ENCODE data around the gene BLOC1S5. TPM values are rescaled to one million over a fixed set of nuclear protein-coding genes. Genes with fewer than 3 reads are reported as not detected.

Gene BLOC1S5
- polyA plus RNA-seq, 1 of the 3 experiments (the other 2 are of a cell fraction) = 4.4 TPM

GRCh38 chr6:8082572-8082953 is 18.4 kb upstream of the BLOC1S5 start:
- 100% methylated on average over 1 of the region's 1 CpG for WGBS (ENCODE audit: low lambda C conversion rate)
- Histone ChIP-seq H3K27ac (ENCODE audit: low read depth in 2 of 2, low read length in 1 of 2) (peak overlapping the region in 1 of 2 experiments; percentile 92; a peak in 2 of 4 replicates), H3K79me2 (ENCODE audit: insufficient read depth) (peaks cover 26% of the 10 kb centered on the region; the same call in 1 of the 2 replicates), H2AFZ (ENCODE audit: low read depth) (no peak overlapping the region), H3K9ac (peak overlapping the region; percentile 59; the same call in 1 of the 2 replicates), H3K4me1 (ENCODE audit: control insufficient read depth in 1 of 2, insufficient read depth in 2 of 2, low read depth in 1 of 2, low read length in 1 of 2) (peaks cover 0 to 45% of the 10 kb centered on the region in 2 experiments; a peak in 3 of 4 replicates), H3K9me3 (no peaks in the 10 kb centered on the region), H3F3A (replicated peaks; ENCODE audit: insufficient read depth) (peaks cover 33% of the 10 kb centered on the region), H4K20me1 (ENCODE audit: insufficient read depth) (no peaks in the 10 kb centered on the region), H3K4me3 (ENCODE audit: low read depth in 2 of 2, low read length in 1 of 2) (no peak overlapping the region), H3K4me2 (peak overlapping the region; percentile 68), H3K9me2 (no peaks in the 10 kb centered on the region), H3K36me3 (replicated peaks in 1 of 2; ENCODE audit: control insufficient read depth in 1 of 2, insufficient read depth in 2 of 2, low read length in 1 of 2) (peaks cover 15 to 17% of the 10 kb centered on the region in 2 experiments), H3K27me3 (ENCODE audit: insufficient read depth) (no peaks in the 10 kb centered on the region)
- CTCF ChIA-PET = no interaction called here
- TF ChIP-seq ZBTB33 (IDR thresholded peaks at IDR 0.05; ENCODE audit: borderline replicate concordance, low read depth) (no peak), EZH2phosphoT487 (IDR thresholded peaks at IDR 0.05; ENCODE audit: borderline replicate concordance, low read depth) (no peak), FOSL2 (IDR thresholded peaks at IDR 0.05; ENCODE audit: borderline replicate concordance, low read depth) (no peak), TCF12 (IDR thresholded peaks at IDR 0.05) (no peak), CHD2 (IDR thresholded peaks at IDR 0.05; ENCODE audit: low read length, partially characterized antibody) (no peak), RAD21 (IDR thresholded peaks at IDR 0.05; ENCODE audit: low read length) (no peak), MAX (IDR thresholded peaks at IDR 0.05; ENCODE audit: low read depth) (no peak), FOXJ3 (CRISPR knock-in tag; IDR thresholded peaks at IDR 0.05) (no peak), TEAD4 (IDR thresholded peaks at IDR 0.05; ENCODE audit: borderline replicate concordance, insufficient read depth) (no peak), RFX5 (IDR thresholded peaks at IDR 0.05; ENCODE audit: low read length) (no peak), RCOR1 (IDR thresholded peaks at IDR 0.05; ENCODE audit: low read length) (no peak), RXRA (IDR thresholded peaks at IDR 0.05; ENCODE audit: borderline replicate concordance, low read depth) (no peak), GABPA (IDR thresholded peaks at IDR 0.05; ENCODE audit: low read depth) (no peak), SMC3 (IDR thresholded peaks at IDR 0.05; ENCODE audit: low read depth, low read length) (no peak), YY1 (IDR thresholded peaks at IDR 0.05; ENCODE audit: low read depth) (no peak), NRF1 (IDR thresholded peaks at IDR 0.05; ENCODE audit: low read depth, low read length) (no peak), PBX3 (IDR thresholded peaks at IDR 0.05) (no peak), MXI1 (IDR thresholded peaks at IDR 0.05; ENCODE audit: low read depth, low read length) (no peak), MEF2A (IDR thresholded peaks at IDR 0.05; ENCODE audit: borderline replicate concordance, low read depth) (no peak)
- POLR2A ChIA-PET = no interaction called here
- DNase-seq = no peak

Data from SK-N-SH (cell line).